ENCODE data around the gene TAS2R42.

The TAS2R42 gene

DNA sequence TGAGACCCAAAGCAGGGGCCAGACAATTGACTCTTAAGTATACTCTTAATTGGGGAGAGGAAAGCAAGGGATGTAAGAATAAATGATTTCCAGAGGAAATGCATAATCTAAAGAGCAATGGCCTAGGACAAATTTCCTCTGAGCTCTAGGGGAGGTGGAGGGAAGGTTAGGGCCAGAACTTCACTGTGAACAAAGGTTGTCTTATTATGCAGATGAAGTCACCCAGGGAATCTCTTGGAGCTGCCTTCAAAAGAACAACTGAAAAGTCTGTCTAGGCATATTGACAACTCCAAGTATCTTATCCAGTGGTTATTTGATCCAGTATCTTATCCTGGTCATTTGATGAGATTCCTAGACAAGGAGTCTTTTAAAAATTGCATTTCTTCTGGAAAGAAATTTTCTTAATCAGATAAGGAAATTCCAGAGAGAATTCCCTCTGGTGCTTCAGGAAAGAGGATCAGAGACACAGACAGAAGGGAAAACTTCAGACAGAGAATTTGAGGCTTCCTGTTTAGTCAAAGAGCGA lies 32.3 kb downstream of the TAS2R42 start:
- H3K4me3 ChIP-seq (ENCODE audit: low read depth, low read length) = no peak overlapping the region
- DNase-seq (ENCODE audit: low read depth) = no peak
- TF ChIP-seq, protein P1, sequence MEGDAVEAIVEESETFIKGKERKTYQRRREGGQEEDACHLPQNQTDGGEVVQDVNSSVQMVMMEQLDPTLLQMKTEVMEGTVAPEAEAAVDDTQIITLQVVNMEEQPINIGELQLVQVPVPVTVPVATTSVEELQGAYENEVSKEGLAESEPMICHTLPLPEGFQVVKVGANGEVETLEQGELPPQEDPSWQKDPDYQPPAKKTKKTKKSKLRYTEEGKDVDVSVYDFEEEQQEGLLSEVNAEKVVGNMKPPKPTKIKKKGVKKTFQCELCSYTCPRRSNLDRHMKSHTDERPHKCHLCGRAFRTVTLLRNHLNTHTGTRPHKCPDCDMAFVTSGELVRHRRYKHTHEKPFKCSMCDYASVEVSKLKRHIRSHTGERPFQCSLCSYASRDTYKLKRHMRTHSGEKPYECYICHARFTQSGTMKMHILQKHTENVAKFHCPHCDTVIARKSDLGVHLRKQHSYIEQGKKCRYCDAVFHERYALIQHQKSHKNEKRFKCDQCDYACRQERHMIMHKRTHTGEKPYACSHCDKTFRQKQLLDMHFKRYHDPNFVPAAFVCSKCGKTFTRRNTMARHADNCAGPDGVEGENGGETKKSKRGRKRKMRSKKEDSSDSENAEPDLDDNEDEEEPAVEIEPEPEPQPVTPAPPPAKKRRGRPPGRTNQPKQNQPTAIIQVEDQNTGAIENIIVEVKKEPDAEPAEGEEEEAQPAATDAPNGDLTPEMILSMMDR (IDR thresholded peaks at IDR 0.05; ENCODE audit: control insufficient read depth, extremely low read depth, insufficient read depth) = no peak

DNA sequence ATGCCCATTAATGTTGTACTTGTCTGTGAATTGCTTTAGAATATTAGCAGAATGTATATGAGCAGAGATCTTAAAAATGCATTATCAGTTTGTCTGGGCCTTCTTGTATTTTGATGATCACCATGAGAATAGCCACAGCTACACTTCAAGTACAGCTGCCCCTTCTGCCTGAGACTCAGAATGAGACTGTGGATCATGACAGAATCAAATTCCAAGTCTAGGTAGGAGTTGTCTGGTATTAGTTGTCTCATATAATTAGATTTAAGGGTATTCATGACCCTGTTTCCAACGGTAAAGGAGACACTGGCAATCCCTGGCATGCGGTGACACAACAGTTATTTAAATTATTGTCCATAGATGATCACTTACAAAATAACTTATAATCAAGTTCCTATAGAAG lies 34.0 kb downstream of the TAS2R42 start:
- TF ChIP-seq, protein P1 (IDR thresholded peaks at IDR 0.05; ENCODE audit: control insufficient read depth, extremely low read depth, insufficient read depth) = no peak
- H3K4me3 ChIP-seq (ENCODE audit: low read depth, low read length) = no peak overlapping the region
- DNase-seq (ENCODE audit: low read depth) = no peak

DNA sequence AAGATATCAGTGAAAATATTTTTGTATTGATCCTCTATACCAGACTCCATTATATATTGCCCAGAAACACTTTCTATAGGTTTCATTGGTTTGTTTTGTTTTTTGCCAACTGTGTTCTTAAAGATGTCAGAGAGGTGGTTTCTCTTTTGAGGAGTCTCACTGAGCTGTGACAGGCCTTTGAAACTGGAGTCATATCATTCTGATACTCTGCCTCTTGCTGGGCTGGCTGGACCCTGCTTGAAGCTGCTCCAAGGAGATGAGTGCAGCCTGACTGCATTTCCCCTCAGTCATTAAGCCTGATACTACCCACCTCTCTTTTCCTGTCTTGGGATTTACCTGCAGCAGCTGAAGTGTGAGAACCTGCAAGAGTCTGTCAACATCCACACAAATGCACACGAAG lies 35.9 kb downstream of the TAS2R42 start:
- DNase-seq (ENCODE audit: low read depth) = no peak
- TF ChIP-seq, protein P1 (IDR thresholded peaks at IDR 0.05; ENCODE audit: control insufficient read depth, extremely low read depth, insufficient read depth) = no peak
- no peak overlapping the region for H3K4me3 ChIP-seq (ENCODE audit: low read depth, low read length)

DNA sequence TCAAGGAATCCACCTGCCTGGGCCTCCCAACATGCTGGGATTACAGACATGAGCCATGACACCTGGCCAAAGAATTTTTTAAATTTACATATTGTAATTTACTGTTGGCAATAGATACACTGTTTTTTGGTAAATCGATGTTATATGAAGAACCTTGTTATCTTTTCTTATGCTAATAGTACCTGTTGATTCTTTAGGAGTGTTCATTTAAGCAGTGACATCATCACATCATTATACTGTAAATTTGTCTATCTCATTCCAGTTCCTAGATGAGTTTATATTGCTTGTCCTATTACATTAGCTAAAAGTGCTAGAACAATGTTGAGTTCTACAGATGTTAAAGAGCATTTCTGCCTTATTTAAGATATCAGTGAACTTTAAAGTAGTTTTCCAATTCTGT lies 39.3 kb downstream of the TAS2R42 start:
- no peak for DNase-seq (ENCODE audit: low read depth)
- TF ChIP-seq, protein P1 (IDR thresholded peaks at IDR 0.05; ENCODE audit: control insufficient read depth, extremely low read depth, insufficient read depth) = no peak
- no peak overlapping the region for H3K4me3 ChIP-seq (ENCODE audit: low read depth, low read length)

DNA sequence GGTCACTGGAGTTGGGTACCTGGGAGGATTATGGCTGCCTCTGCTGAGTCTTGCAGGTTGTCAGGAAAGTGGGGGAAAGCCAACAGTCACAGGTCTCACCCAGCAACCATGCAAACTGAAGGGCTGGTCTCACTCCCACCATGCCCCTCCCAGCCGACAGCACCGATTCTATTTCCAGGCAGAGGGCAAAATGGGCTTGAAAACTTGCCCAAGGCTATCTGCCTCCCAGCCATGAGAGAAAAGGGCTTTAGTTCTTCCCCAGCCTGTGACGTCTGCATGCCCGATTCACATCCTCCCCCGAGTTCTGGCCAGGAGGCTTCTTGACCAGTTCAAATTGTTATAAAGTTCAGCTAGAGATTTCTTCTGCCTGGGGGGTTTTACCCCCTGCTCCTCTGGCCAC lies 42.4 kb downstream of the TAS2R42 start:
- TF ChIP-seq, protein P1 (IDR thresholded peaks at IDR 0.05; ENCODE audit: control insufficient read depth, extremely low read depth, insufficient read depth) = no peak
- no peak overlapping the region for H3K4me3 ChIP-seq (ENCODE audit: low read depth, low read length)
- no peak for DNase-seq (ENCODE audit: low read depth)

DNA sequence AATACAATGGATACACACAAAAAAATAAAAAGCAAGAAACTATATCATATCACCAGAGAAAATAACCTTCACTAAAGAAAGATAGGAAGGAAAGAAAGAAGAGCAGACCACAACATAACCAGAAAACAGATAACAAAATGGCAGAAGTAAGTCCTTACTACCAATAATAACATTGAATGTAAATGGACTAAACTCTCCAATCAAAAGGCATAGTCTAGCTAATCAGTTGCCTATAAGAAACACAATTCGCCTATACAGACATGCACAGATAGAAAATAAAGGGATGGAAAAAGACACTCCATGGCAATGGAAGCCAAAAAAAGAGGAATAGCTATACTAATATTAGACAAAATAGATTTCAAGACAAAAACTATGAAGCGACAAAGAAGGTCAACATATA lies 43.4 kb downstream of the TAS2R42 start:
- TF ChIP-seq, protein P1 (IDR thresholded peaks at IDR 0.05; ENCODE audit: control insufficient read depth, extremely low read depth, insufficient read depth) = no peak

DNA sequence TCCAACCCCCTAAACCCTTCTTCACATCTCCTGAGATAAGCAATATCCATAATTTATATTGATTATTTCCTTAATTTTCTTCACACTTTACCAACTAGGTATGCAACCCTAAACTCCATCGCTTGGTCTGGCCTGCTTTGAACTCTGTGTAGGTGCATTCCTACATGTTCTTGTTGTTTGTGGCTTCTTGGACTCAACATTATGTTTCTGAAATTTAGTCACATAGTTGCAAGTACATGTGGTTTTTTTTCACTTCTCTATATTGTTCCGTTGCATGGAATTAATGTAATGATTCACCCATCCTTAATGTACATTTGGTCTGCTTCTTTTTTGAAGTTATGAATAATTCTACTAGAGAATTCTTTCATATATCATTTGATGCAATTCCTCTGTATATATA lies 50.7 kb downstream of the TAS2R42 start:
- no peak for DNase-seq (ENCODE audit: low read depth)
- H3K4me3 ChIP-seq (ENCODE audit: low read depth, low read length) = no peak overlapping the region
- TF ChIP-seq, protein P1 (IDR thresholded peaks at IDR 0.05; ENCODE audit: control insufficient read depth, extremely low read depth, insufficient read depth) = no peak

More for the DNA sequence above, 43.4 kb downstream of the TAS2R42 start:
- no peak overlapping the region for H3K4me3 ChIP-seq (ENCODE audit: low read depth, low read length)
- no peak for DNase-seq (ENCODE audit: low read depth)

All from LNCaP clone FGC (cell line).